GM21619 (cell line): ENCODE data around the gene TCTN3.
"Not testable (repeated sequence)": the region's sequence is repeated elsewhere in the genome, so short reads cannot be mapped to it uniquely, and the experiment has no call there.

Experiments
- ATAC-seq: cut with Tn5 transposase; IDR thresholded peaks from one replicate; pipeline ENCODE4 v1.9.1; 2021; ENCODE audit not compliant: unreplicated experiment

TCTN3 gene

GRCh38 chr10:95635319-95635733 is 58.4 kb downstream of the TCTN3 start:
- no peak for ATAC-seq

- no peak for ATAC-seq
Measured at GRCh38 chr10:95628786-95629185, 64.9 kb downstream of the TCTN3 start.

- ATAC-seq: no peak
Measured at GRCh38 chr10:95626500-95626899, 67.2 kb downstream of the TCTN3 start.

GRCh38 chr10:95620415-95620814 is 73.3 kb downstream of the TCTN3 start:
- ATAC-seq: not testable (repeated sequence)

GRCh38 chr10:95618101-95618500 is 75.6 kb downstream of the TCTN3 start:
- ATAC-seq: no peak

- ATAC-seq: no peak
Measured at GRCh38 chr10:95616446-95616845, 77.3 kb downstream of the TCTN3 start.
